ENCODE measurements around the gene SERTAD4. TPM values are rescaled to one million over a fixed set of nuclear protein-coding genes. Genes with fewer than 3 reads are reported as not detected.

SERTAD4 gene
- total RNA-seq, 1 experiment from 2014 or later, result 3.9 TPM

- no peak overlapping the region for H3T11ph ChIP-seq (ENCODE audit: low read length)
- no peak overlapping the region for H2AK5ac ChIP-seq (ENCODE audit: insufficient read length, low read length)
- peaks cover 4% of the 10 kb centered on the region; the same call in 1 of the 2 replicates for H3K4me1 ChIP-seq (ENCODE audit: insufficient read depth, low read length)
- no peak overlapping the region for H2BK20ac ChIP-seq (ENCODE audit: low read depth, low read length, poor library complexity, severe bottlenecking)
- no peaks in the 10 kb centered on the region for H3K79me2 ChIP-seq (ENCODE audit: insufficient read depth, low read length)
- H3K4me1 Mint-ChIP-seq, result peaks cover 13 to 15% of the 10 kb centered on the region in 2 experiments
- DNase-seq, result no peak
- H2BK5ac ChIP-seq (ENCODE audit: insufficient read length, low read length), result no peak overlapping the region
- H3K4ac ChIP-seq (ENCODE audit: low read depth, low read length), result no peak overlapping the region
- H3K27me3 Mint-ChIP-seq (ENCODE audit: low read depth), result peaks cover 14% of the 10 kb centered on the region
- no peaks in the 10 kb centered on the region for H4K20me1 ChIP-seq (ENCODE audit: control insufficient read depth, insufficient read depth, insufficient read length)
- H3K27me3 ChIP-seq (ENCODE audit: insufficient read depth, low read length), result peaks cover 3% of the 10 kb centered on the region; the same call in 1 of the 2 replicates
- H3K14ac ChIP-seq (ENCODE audit: insufficient read depth, low read length), result no peak overlapping the region
- no peak overlapping the region for H3K56ac ChIP-seq (ENCODE audit: insufficient read length, low read depth, low read length)
- H3K23me2 ChIP-seq (ENCODE audit: insufficient read length, low read depth, low read length, poor library complexity, severe bottlenecking), result peaks cover 12% of the 10 kb centered on the region
- H2BK120ac ChIP-seq (ENCODE audit: low read depth, low read length, poor library complexity, severe bottlenecking), result no peak overlapping the region
- no peak overlapping the region for H3K9ac ChIP-seq (ENCODE audit: extremely low read depth, insufficient read length, low read length)
- TF ChIP-seq CTCF (conservative IDR thresholded peaks at IDR 0.05), result no peak
- H3K23ac ChIP-seq (ENCODE audit: insufficient read length, low read depth, low read length), result no peak overlapping the region
- H3K27ac Mint-ChIP-seq, result no peak overlapping the region
- no peaks in the 10 kb centered on the region for H3K9me3 ChIP-seq (ENCODE audit: control insufficient read depth, low read depth, low read length)
- H3K4me3 Mint-ChIP-seq, result no peak overlapping the region
- H2BK15ac ChIP-seq (ENCODE audit: low read depth, low read length), result no peak overlapping the region
- H3K4me2 ChIP-seq (ENCODE audit: insufficient read depth, insufficient read length, low read length), result no peak overlapping the region
- no peak overlapping the region for H4K5ac ChIP-seq (ENCODE audit: insufficient read length, low read depth, low read length)
- no peak overlapping the region for H3K18ac ChIP-seq (ENCODE audit: insufficient read length, low read depth, low read length)
- no peaks in the 10 kb centered on the region for H3K9me3 Mint-ChIP-seq
- H2AFZ ChIP-seq (ENCODE audit: low read length), result no peak overlapping the region
- no peaks in the 10 kb centered on the region for H3K36me3 Mint-ChIP-seq (ENCODE audit: insufficient read depth in 1 of 3, low read depth in 3 of 3)
- H3K27ac ChIP-seq (ENCODE audit: insufficient read length, low read depth, low read length), result no peak overlapping the region
- no peaks in the 10 kb centered on the region for H3K79me1 ChIP-seq (ENCODE audit: insufficient read depth, low read depth, low read length, poor library complexity, severe bottlenecking)
- H4K91ac ChIP-seq (ENCODE audit: insufficient read length, low read depth, low read length), result no peak overlapping the region
- H2BK12ac ChIP-seq (ENCODE audit: insufficient read length, low read depth, low read length), result no peak overlapping the region
- no peak overlapping the region for H4K8ac ChIP-seq (replicated peaks; ENCODE audit: insufficient read length, low read depth, low read length)
Measured at GRCh38 chr1:210230149-210230695, 2.4 kb upstream of the SERTAD4 start.

All from H9 (cell line).